IMR-90 (cell line): ENCODE results near the gene GNG7. TPM values are rescaled to one million over a fixed set of nuclear protein-coding genes. Genes with fewer than 3 reads are reported as not detected.
A peak's percentile ranks its signal among the peaks of the same experiment; 100 is the strongest.

Experiments
- ATAC-seq: fragments of 200-7000 bp; cut with Tn5 transposase; 2 replicates; pipeline ENCODE4 v1.9.1; 2020; ENCODE audit warnings: low read depth, mild to moderate bottlenecking, moderate library complexity
- BruUV-seq: library from RNA; stranded (reverse); fragments of 400-500 nt; replicated peaks from 2 replicates; lab custom pipeline; 2021; lab: Mats Ljungman, UMichigan
- CTCF ChIA-PET: fragments of 300-600 bp; formaldehyde crosslinking; extraction: SDS; loops from one replicate; lab custom pipeline; 2021; ENCODE audit warnings: antibody characterized with exemption; lab: Yijun Ruan, JAX
- POLR2A ChIA-PET: fragments of 300-600 bp; sonication (Branson Sonifier 250); formaldehyde crosslinking; loops from one replicate; lab custom pipeline; 2022; ENCODE audit warnings: antibody characterized with exemption; ENCODE audit not compliant: unreplicated experiment; lab: Charles Lee
- DNase-seq: peaks from one replicate; pipeline ENCODE4 v3.0.0; 2013
- H2AFZ ChIP-seq: replicated peaks from 2 replicates; pipeline ENCODE3; 2013; ENCODE audit warnings: low read length, mild to moderate bottlenecking; ENCODE audit not compliant: poor library complexity
- H2AK5ac ChIP-seq: 2 replicates; pipeline ENCODE4 v1.6.1; 2013; ENCODE audit warnings: low read depth, low read length, inconsistent platforms
- H2AK9ac ChIP-seq: replicated peaks from 2 replicates; pipeline ENCODE3; 2013; ENCODE audit warnings: mild to moderate bottlenecking, low read depth, low read length, moderate library complexity; ENCODE audit not compliant: poor library complexity
- H2BK120ac ChIP-seq: 2 replicates; pipeline ENCODE4 v1.6.1; 2013; ENCODE audit warnings: low read depth, low read length, inconsistent platforms
- H2BK15ac ChIP-seq: 3 replicates; pipeline ENCODE4 v1.6.1; 2013; ENCODE audit warnings: low read depth, low read length, inconsistent platforms
- H2BK20ac ChIP-seq: 2 replicates; pipeline ENCODE4 v1.6.1; 2013; ENCODE audit warnings: low read depth, mild to moderate bottlenecking, inconsistent platforms, low read length, moderate library complexity
- H2BK5ac ChIP-seq: 2 replicates; pipeline ENCODE4 v1.6.1; 2013; ENCODE audit warnings: mild to moderate bottlenecking, low read depth, low read length, inconsistent platforms; ENCODE audit not compliant: poor library complexity, severe bottlenecking
- H3K14ac ChIP-seq: replicated peaks from 2 replicates; pipeline ENCODE4 v1.6.1; 2013; ENCODE audit warnings: low read depth, low read length, inconsistent platforms
- H3K18ac ChIP-seq: 2 replicates; pipeline ENCODE4 v1.6.1; 2013; ENCODE audit warnings: low read depth, low read length, control low read depth
- H3K23ac ChIP-seq: 2 replicates; pipeline ENCODE4 v1.6.1; 2013; ENCODE audit warnings: low read depth, low read length, inconsistent platforms
- H3K27ac ChIP-seq: 2 replicates; pipeline ENCODE4 v1.5.1; 2013; ENCODE audit warnings: mild to moderate bottlenecking, control low read depth, low read length; ENCODE audit not compliant: insufficient read depth
- H3K27me3 ChIP-seq: 2 replicates; pipeline ENCODE4 v1.6.1; 2013; ENCODE audit warnings: low read length; ENCODE audit not compliant: control insufficient read depth, insufficient read depth
- H3K36me3 ChIP-seq: 2 replicates; pipeline ENCODE4 v1.6.1; 2013; ENCODE audit warnings: low read length, mixed read lengths; ENCODE audit not compliant: control insufficient read depth, insufficient read depth
- H3K4ac ChIP-seq: 2 replicates; pipeline ENCODE4 v1.6.1; 2013; ENCODE audit warnings: low read depth, low read length, inconsistent platforms
- H3K4me1 ChIP-seq: 2 replicates; pipeline ENCODE4 v1.6.1; 2013; ENCODE audit warnings: low read length, mixed read lengths; ENCODE audit not compliant: control insufficient read depth, insufficient read depth
- H3K4me2 ChIP-seq: 2 replicates; pipeline ENCODE4 v1.6.1; 2013; ENCODE audit warnings: low read depth, mild to moderate bottlenecking, control low read depth, low read length, moderate library complexity
- H3K4me3 ChIP-seq: 2 replicates; pipeline ENCODE4 v1.5.1; 2013; ENCODE audit warnings: low read depth, mild to moderate bottlenecking, control low read depth, low read length, moderate library complexity; ENCODE audit not compliant: insufficient read depth
- H3K56ac ChIP-seq: 2 replicates; pipeline ENCODE4 v1.6.1; 2013; ENCODE audit warnings: low read length, inconsistent platforms; ENCODE audit not compliant: insufficient read depth; ENCODE audit errors: extremely low read depth
- H3K79me1 ChIP-seq, 2 experiments: 2 replicates each; pipeline ENCODE4 v1.6.1; 2013; ENCODE audit warnings: low read length in 2 of 2, inconsistent platforms in 1 of 2, low read depth in 1 of 2
- H3K9ac ChIP-seq: 2 replicates; pipeline ENCODE4 v1.6.1; 2013; ENCODE audit warnings: low read depth, low read length, control low read depth
- H3K9me1 ChIP-seq: 2 replicates; pipeline ENCODE4 v1.6.1; 2013; ENCODE audit warnings: low read length, inconsistent platforms; ENCODE audit not compliant: insufficient read depth
- H3K9me3 ChIP-seq: 2 replicates; pipeline ENCODE4 v1.6.1; 2013; ENCODE audit warnings: low read length; ENCODE audit not compliant: control insufficient read depth, insufficient read depth
- H4K20me1 ChIP-seq: 2 replicates; pipeline ENCODE4 v1.6.1; 2013; ENCODE audit warnings: low read length, inconsistent platforms; ENCODE audit not compliant: insufficient read depth
- H4K5ac ChIP-seq: 2 replicates; pipeline ENCODE4 v1.6.1; 2013; ENCODE audit warnings: mild to moderate bottlenecking, low read depth, low read length, control low read depth
- H4K8ac ChIP-seq, 2 experiments: 2 replicates each; pipeline ENCODE4 v1.6.1; 2013; ENCODE audit warnings: low read depth in 2 of 2, low read length in 2 of 2, control low read depth in 1 of 2, inconsistent platforms in 1 of 2
- H4K91ac ChIP-seq: 2 replicates; pipeline ENCODE4 v1.6.1; 2013; ENCODE audit warnings: low read depth, low read length, inconsistent platforms; ENCODE audit not compliant: insufficient read depth
- MAFK ChIP-seq: IDR thresholded peaks from 2 replicates; pipeline ENCODE4 v1.6.1; 2012; ENCODE audit warnings: low read depth, low read length, improper control_type of control experiment
- WGBS, 2 experiments: methylation state at CpG; one replicate each; pipeline versions ENCODE4 v1.1.5 to v1.1.7; 2013; ENCODE audit warnings: missing lambda C conversion rate in 2 of 2; ENCODE audit not compliant: insufficient read length in 1 of 2; ENCODE audit errors: extremely low coverage in 2 of 2; 5-methylcytosine and 5-hydroxymethylcytosine counted together
- dilution Hi-C: fragments of 300-500 bp; cut with HindIII; formaldehyde crosslinking; loops from one replicate; pipeline ENCODE4 v1.14.3; 2018; ENCODE audit warnings: low sequenced_read_pairs; ENCODE audit not compliant: unreplicated experiment
- in situ Hi-C: fragments of 300-500 bp; cut with MboI; formaldehyde crosslinking; loops from 3 replicates; pipeline ENCODE4 v1.14.3; 2019; ENCODE audit warnings: low sequenced_read_pairs, inconsistent platforms, mixed read lengths
- intact Hi-C: fragments of 100-400 bp; cut with micrococcal nuclease; formaldehyde crosslinking; loops from 2 replicates; pipeline ENCODE4 v1.10.0; 2022
- polyA plus RNA-seq, 3 experiments: library from polyadenylated mRNA; depleted of rRNA; stranded (reverse); fragments of >200 nt; gene quantifications; 2 replicates each; pipeline ENCODE4 v1.2.3, GENCODE V29; 2012; ENCODE audit warnings: low replicate concordance in 1 of 3
- total RNA-seq: library from RNA; depleted of rRNA; stranded (reverse); fragments of >200 nt; gene quantifications from 2 replicates; pipeline ENCODE4 v1.2.3, GENCODE V29; 2012

The GNG7 gene
- total and polyA plus RNA-seq, 2 of the 4 experiments (the other 2 are of a cell fraction), result under 0.01 to 0.21 TPM

- Histone ChIP-seq H3K56ac (no peak overlapping the region), H2BK5ac (no peak overlapping the region), H3K27ac (no peak overlapping the region), H3K9me3 (no peaks in the 10 kb centered on the region), H4K91ac (no peak overlapping the region), H2BK15ac (no peak overlapping the region), H2BK120ac (no peak overlapping the region), H3K4me3 (no peak overlapping the region), H3K79me1 (no peaks in the 10 kb centered on the region), H3K23ac (no peak overlapping the region), H3K36me3 (no peaks in the 10 kb centered on the region), H2BK20ac (no peak overlapping the region), H3K27me3 (peaks cover 25% of the 10 kb centered on the region), H3K4me2 (no peak overlapping the region), H3K9ac (no peak overlapping the region), H3K18ac (no peak overlapping the region), H4K8ac (no peak overlapping the region), H2AK5ac (no peak overlapping the region), H3K9me1 (no peaks in the 10 kb centered on the region), H2AK9ac (peak overlapping the region; percentile 55), H4K20me1 (no peaks in the 10 kb centered on the region; the same call in 1 of the 2 replicates), H3K4me1 (no peaks in the 10 kb centered on the region), H4K5ac (no peak overlapping the region), H2AFZ (no peak overlapping the region), H3K14ac (no peak overlapping the region), H3K4ac (no peak overlapping the region)
- no peak for TF ChIP-seq MAFK
- in situ Hi-C loops (no loop called here), dilution Hi-C loops (no loop called here), intact Hi-C loops (no loop called here)
- no TSS peak for BruUV-seq
- 69% methylated on average over 3 of the region's 12 CpGs; no CpG with 5 or more reads in 1 of the 2 experiments for WGBS, 2 experiments
- CTCF ChIA-PET, result no interaction called here
- POLR2A ChIA-PET, result no interaction called here
- ATAC-seq, result no peak
- no peak for DNase-seq
Observed at GRCh38 chr19:2693492-2694160, 8.9 kb downstream of the GNG7 start.
